Endothelial cell of umbilical vein (primary cell): ENCODE results near the gene GNB1L.

Experiments used
- CTCF ChIP-seq, 2 donors: IDR thresholded peaks; 1 replicate in 1 of 2; 2 replicates in 1 of 2; pipeline ENCODE4 v1.5.1; 2011; ENCODE audit warnings: low read length in 2 of 2, mild to moderate bottlenecking in 2 of 2, moderate library complexity in 2 of 2, control low read depth in 1 of 2, inconsistent platforms in 1 of 2, low read depth in 1 of 2; ENCODE audit not compliant: insufficient read depth in 1 of 2; ENCODE audit errors: extremely low read depth in 1 of 2
- POLR2A ChIP-seq: IDR thresholded peaks from 2 replicates; pipeline ENCODE4 v1.6.1; 2012; ENCODE audit warnings: low read depth, mild to moderate bottlenecking, control low read depth, low read length

GRCh38 chr22:19853879-19854777 is 546 bp downstream of the GNB1L start:
- no peak for TF ChIP-seq CTCF (IDR thresholded peaks at IDR 0.05; ENCODE audit: extremely low read depth in 1 of 2, insufficient read depth in 1 of 2, low read depth in 1 of 2, low read length in 2 of 2)
- no peak for TF ChIP-seq POLR2A
